Measurements from ENCODE around the gene NEDD8. TPM values are rescaled to one million over a fixed set of nuclear protein-coding genes. Genes with fewer than 3 reads are reported as not detected.
"Not testable (repeated sequence)": the region's sequence is repeated elsewhere in the genome, so short reads cannot be mapped to it uniquely, and the experiment has no call there.

NEDD8 gene
- total and polyA plus RNA-seq, 2 donors (not counting 1 experiment from before 2014, with no cell fraction given) = 86.7 to 98.5 TPM

GRCh38 chr14:24226473-24226872 is 5.7 kb downstream of the NEDD8 start:
- H3K4me2 ChIP-seq (replicated peaks; ENCODE audit: low read depth, low read length, poor library complexity, severe bottlenecking) = no peak overlapping the region
- H3K27me3 Mint-ChIP-seq = no peaks in the 10 kb centered on the region
- peaks cover 7% of the 10 kb centered on the region in 2 donors for H3K4me1 ChIP-seq (ENCODE audit: control insufficient read depth in 2 of 2, insufficient read depth in 2 of 2, low read length in 2 of 2)
- no peaks in the 10 kb centered on the region for H3K9me3 ChIP-seq (ENCODE audit: control extremely low read depth in 1 of 3, control insufficient read depth in 2 of 3, insufficient read depth in 1 of 3, low read length in 2 of 3)
- peaks cover 87% of the 10 kb centered on the region for H3K79me2 ChIP-seq (ENCODE audit: control insufficient read depth, insufficient read depth, low read length)
- H3K9me3 Mint-ChIP-seq (ENCODE audit: insufficient read depth) = no peaks in the 10 kb centered on the region
- DNase-seq (no peak), ATAC-seq (ENCODE audit: low read depth) (no peak)
- H3K4me3 Mint-ChIP-seq = no peak overlapping the region
- peaks cover 27% of the 10 kb centered on the region for H3K4me1 Mint-ChIP-seq
- peaks cover 27% of the 10 kb centered on the region for H4K20me1 ChIP-seq (ENCODE audit: control insufficient read depth, insufficient read depth, low read length, poor library complexity, severe bottlenecking)
- no peak overlapping the region for H3K27ac ChIP-seq (ENCODE audit: low read length in 2 of 2)
- no CpG with 5 or more reads among the region's 1 CpG for WGBS (ENCODE audit: insufficient coverage)
- peaks cover 0 to 8% of the 10 kb centered on the region in 2 experiments for H3K36me3 ChIP-seq (replicated peaks in 1 of 2; ENCODE audit: control extremely low read depth in 1 of 2, control insufficient read depth in 1 of 2, extremely low read depth in 1 of 2, insufficient read depth in 2 of 2, low read length in 1 of 2)
- intact Hi-C loops (cut with micrococcal nuclease) = no loop called here
- ChIA-PET CTCF (no interaction called here), POLR2A (no interaction called here)
- H2AFZ ChIP-seq (ENCODE audit: insufficient read depth, low read depth, low read length, poor library complexity, severe bottlenecking) = no peak overlapping the region
- no peak for TF ChIP-seq EZH2 (IDR thresholded peaks at IDR 0.05; ENCODE audit: borderline replicate concordance, insufficient read depth, low read depth, low read length, poor library complexity, severe bottlenecking)
- TF ChIP-seq, protein P1, sequence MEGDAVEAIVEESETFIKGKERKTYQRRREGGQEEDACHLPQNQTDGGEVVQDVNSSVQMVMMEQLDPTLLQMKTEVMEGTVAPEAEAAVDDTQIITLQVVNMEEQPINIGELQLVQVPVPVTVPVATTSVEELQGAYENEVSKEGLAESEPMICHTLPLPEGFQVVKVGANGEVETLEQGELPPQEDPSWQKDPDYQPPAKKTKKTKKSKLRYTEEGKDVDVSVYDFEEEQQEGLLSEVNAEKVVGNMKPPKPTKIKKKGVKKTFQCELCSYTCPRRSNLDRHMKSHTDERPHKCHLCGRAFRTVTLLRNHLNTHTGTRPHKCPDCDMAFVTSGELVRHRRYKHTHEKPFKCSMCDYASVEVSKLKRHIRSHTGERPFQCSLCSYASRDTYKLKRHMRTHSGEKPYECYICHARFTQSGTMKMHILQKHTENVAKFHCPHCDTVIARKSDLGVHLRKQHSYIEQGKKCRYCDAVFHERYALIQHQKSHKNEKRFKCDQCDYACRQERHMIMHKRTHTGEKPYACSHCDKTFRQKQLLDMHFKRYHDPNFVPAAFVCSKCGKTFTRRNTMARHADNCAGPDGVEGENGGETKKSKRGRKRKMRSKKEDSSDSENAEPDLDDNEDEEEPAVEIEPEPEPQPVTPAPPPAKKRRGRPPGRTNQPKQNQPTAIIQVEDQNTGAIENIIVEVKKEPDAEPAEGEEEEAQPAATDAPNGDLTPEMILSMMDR (IDR thresholded peaks at IDR 0.05) = no peak
- H3K27ac Mint-ChIP-seq = no peak overlapping the region
- no peaks in the 10 kb centered on the region for H3K27me3 ChIP-seq (replicated peaks in 1 of 4; ENCODE audit: control extremely low read depth in 1 of 4, control insufficient read depth in 3 of 4, insufficient read depth in 4 of 4, low read length in 3 of 4)
- no peak overlapping the region for H3K9ac ChIP-seq (ENCODE audit: low read length)
- H3K4me3 ChIP-seq (ENCODE audit: control extremely low read depth in 1 of 5, extremely low read depth in 1 of 5, insufficient read depth in 1 of 5, low read depth in 2 of 5, low read length in 4 of 5) = no peak overlapping the region

- Histone ChIP-seq H3K9me3 (ENCODE audit: control extremely low read depth in 1 of 3, control insufficient read depth in 2 of 3, insufficient read depth in 1 of 3, low read length in 2 of 3) (no peaks in the 10 kb centered on the region), H2AFZ (ENCODE audit: insufficient read depth, low read depth, low read length, poor library complexity, severe bottlenecking) (no peak overlapping the region), H3K27me3 (replicated peaks in 1 of 4; ENCODE audit: control extremely low read depth in 1 of 4, control insufficient read depth in 3 of 4, insufficient read depth in 4 of 4, low read length in 3 of 4) (no peaks in the 10 kb centered on the region), H3K4me3 (ENCODE audit: control extremely low read depth in 1 of 5, extremely low read depth in 1 of 5, insufficient read depth in 1 of 5, low read depth in 2 of 5, low read length in 4 of 5) (no peak overlapping the region), H3K79me2 (ENCODE audit: control insufficient read depth, insufficient read depth, low read length) (peaks cover 89% of the 10 kb centered on the region), H3K9ac (ENCODE audit: low read length) (no peak overlapping the region), H3K4me2 (replicated peaks; ENCODE audit: low read depth, low read length, poor library complexity, severe bottlenecking) (no peak overlapping the region), H4K20me1 (ENCODE audit: control insufficient read depth, insufficient read depth, low read length, poor library complexity, severe bottlenecking) (peaks cover 29% of the 10 kb centered on the region), H3K27ac (ENCODE audit: low read length in 2 of 2) (no peak overlapping the region), H3K4me1 (ENCODE audit: control insufficient read depth in 2 of 2, insufficient read depth in 2 of 2, low read length in 2 of 2) (no peaks in the 10 kb centered on the region), H3K36me3 (replicated peaks in 1 of 2; ENCODE audit: control extremely low read depth in 1 of 2, control insufficient read depth in 1 of 2, extremely low read depth in 1 of 2, insufficient read depth in 2 of 2, low read length in 1 of 2) (peaks cover 0 to 8% of the 10 kb centered on the region in 2 experiments)
- CTCF ChIA-PET = interaction anchor here (0.8 to 3.2 kb wide), 2 partner anchors 17 to 83 kb away, joined by 3 to 9 read pairs; partner anchors contain the start of gene CIDEB
- intact Hi-C loops (cut with micrococcal nuclease) = no loop called here
- DNase-seq = no peak
- ATAC-seq (ENCODE audit: low read depth) = no peak
- no peaks in the 10 kb centered on the region for H3K9me3 Mint-ChIP-seq (ENCODE audit: insufficient read depth)
- POLR2A ChIA-PET = no interaction called here
- 90% methylated on average over 6 of the region's 7 CpGs for WGBS (ENCODE audit: insufficient coverage)
- H3K4me1 Mint-ChIP-seq = peaks cover 20% of the 10 kb centered on the region
- H3K27me3 Mint-ChIP-seq = no peaks in the 10 kb centered on the region
- no peak overlapping the region for H3K27ac Mint-ChIP-seq
- TF ChIP-seq EZH2 (IDR thresholded peaks at IDR 0.05; ENCODE audit: borderline replicate concordance, insufficient read depth, low read depth, low read length, poor library complexity, severe bottlenecking) = no peak
- TF ChIP-seq, protein P1 (IDR thresholded peaks at IDR 0.05) = no peak
- no peak overlapping the region for H3K4me3 Mint-ChIP-seq
Observed at GRCh38 chr14:24224618-24225071, 7.5 kb downstream of the NEDD8 start.

- H3K27ac Mint-ChIP-seq; ATAC-seq (ENCODE audit: low read depth); H3K27me3 Mint-ChIP-seq; H3K9me3 Mint-ChIP-seq (ENCODE audit: insufficient read depth); intact Hi-C loops (cut with micrococcal nuclease); H3K27ac ChIP-seq (ENCODE audit: low read length in 2 of 2); DNase-seq; H3K9ac ChIP-seq (ENCODE audit: low read length); H2AFZ ChIP-seq (ENCODE audit: insufficient read depth, low read depth, low read length, poor library complexity, severe bottlenecking); H3K4me2 ChIP-seq (replicated peaks; ENCODE audit: low read depth, low read length, poor library complexity, severe bottlenecking); H3K4me1 ChIP-seq (ENCODE audit: control insufficient read depth in 2 of 2, insufficient read depth in 2 of 2, low read length in 2 of 2); H3K36me3 ChIP-seq (replicated peaks in 1 of 2; ENCODE audit: control extremely low read depth in 1 of 2, control insufficient read depth in 1 of 2, extremely low read depth in 1 of 2, insufficient read depth in 2 of 2, low read length in 1 of 2); H3K4me3 Mint-ChIP-seq; H3K9me3 ChIP-seq (ENCODE audit: control extremely low read depth in 1 of 3, control insufficient read depth in 2 of 3, insufficient read depth in 1 of 3, low read length in 2 of 3); H3K27me3 ChIP-seq (replicated peaks in 1 of 4; ENCODE audit: control extremely low read depth in 1 of 4, control insufficient read depth in 3 of 4, insufficient read depth in 4 of 4, low read length in 3 of 4); H3K4me3 ChIP-seq (ENCODE audit: control extremely low read depth in 1 of 5, extremely low read depth in 1 of 5, insufficient read depth in 1 of 5, low read depth in 2 of 5, low read length in 4 of 5): not testable (repeated sequence)
- POLR2A ChIA-PET = interaction anchor here (0.6 to 0.7 kb wide), 3 partner anchors 63 to 69 kb away, joined by 3 to 6 read pairs (median 4); no protein-coding TSS in a partner anchor
- H3K4me1 Mint-ChIP-seq = peaks cover 16% of the 10 kb centered on the region
- WGBS (ENCODE audit: insufficient coverage) = 100% methylated on average over 1 of the region's 4 CpGs
- CTCF ChIA-PET = interaction anchor here (3.2 kb wide), 1 partner anchor 85 kb away, joined by 9 read pairs; the partner anchor contains the start of gene CIDEB
- Histone ChIP-seq H3K79me2 (ENCODE audit: control insufficient read depth, insufficient read depth, low read length) (peaks cover 87% of the 10 kb centered on the region), H4K20me1 (ENCODE audit: control insufficient read depth, insufficient read depth, low read length, poor library complexity, severe bottlenecking) (peaks cover 27% of the 10 kb centered on the region)
Observed at GRCh38 chr14:24222987-24223386, 9.2 kb downstream of the NEDD8 start.
